K562 (cell line): ENCODE data around the gene PYGO2. TPM values are rescaled to one million over a fixed set of nuclear protein-coding genes. Genes with fewer than 3 reads are reported as not detected.

Experiments used
- ATF7 ChIP-seq: fragments of 450-650 bp; IDR thresholded peaks from 2 replicates; pipeline ENCODE4 v1.7.1; 2014; ENCODE audit warnings: mild to moderate bottlenecking, moderate library complexity
- EGR1 ChIP-seq: fragments of 450-650 bp; conservative IDR thresholded peaks from 2 replicates; pipeline ENCODE4 v1.6.1; 2017; ENCODE audit warnings: mild to moderate bottlenecking
- EP300 ChIP-seq: IDR thresholded peaks from 2 replicates; pipeline ENCODE4 v1.6.1; 2012; ENCODE audit warnings: low read length, improper control_type of control experiment
- ETV1 ChIP-seq: fragments of 450-650 bp; conservative IDR thresholded peaks from 2 replicates; pipeline ENCODE4 v1.6.1; 2016; ENCODE audit warnings: missing genetic modification characterization, control low read depth, low read depth, missing compliant biosample characterization
- ETV6 ChIP-seq, 3 experiments: fragments of 150-350 bp in 1 of 3; sonication (generic) in 1 of 3; formaldehyde crosslinking in 1 of 3; IDR thresholded peaks; 2 replicates each; pipeline versions ENCODE4 v1.6.1 to v1.8.0; 2014 to 2022; ENCODE audit warnings: borderline replicate concordance in 2 of 3, low read depth in 2 of 3, antibody characterized with exemption in 1 of 3, low read length in 1 of 3, mild to moderate bottlenecking in 1 of 3, missing genetic modification reagents in 1 of 3
- MAFK ChIP-seq: IDR thresholded peaks from 2 replicates; pipeline ENCODE4 v1.6.1; 2011; ENCODE audit warnings: low read length, improper control_type of control experiment
- MAZ ChIP-seq, 2 experiments: fragments of 450-650 bp in 1 of 2; sonication (generic) in 1 of 2; formaldehyde crosslinking; IDR thresholded peaks in 1 of 2; conservative IDR thresholded peaks in 1 of 2; 2 replicates each; pipeline versions ENCODE4 v1.4.0 to v1.5.0; 2020; ENCODE audit warnings: mild to moderate bottlenecking in 1 of 2, missing genetic modification reagents in 1 of 2
- PML ChIP-seq: IDR thresholded peaks from 2 replicates; pipeline ENCODE4 v1.6.1; 2012; ENCODE audit warnings: low read length, inconsistent platforms
- POLR2AphosphoS5 ChIP-seq: IDR thresholded peaks from 2 replicates; pipeline ENCODE4 v1.6.1; 2011; ENCODE audit warnings: mild to moderate bottlenecking, low read depth, low read length, moderate library complexity; ENCODE audit not compliant: control insufficient read depth, insufficient read depth
- RBM14 ChIP-seq: fragments of 200-400 bp; formaldehyde crosslinking; IDR thresholded peaks from 2 replicates; pipeline ENCODE4 v1.6.1; 2018; ENCODE audit warnings: low read depth, mild to moderate bottlenecking, low read length, moderate library complexity, borderline replicate concordance; ENCODE audit not compliant: insufficient read depth
- SP2 ChIP-seq: IDR thresholded peaks from 2 replicates; pipeline ENCODE4 v1.6.1; 2011; ENCODE audit warnings: mild to moderate bottlenecking, low read depth, low read length, moderate library complexity; ENCODE audit not compliant: poor library complexity, severe bottlenecking; ENCODE audit errors: extremely low read depth
- TEAD1 ChIP-seq, 2 experiments: fragments of 450-650 bp in 1 of 2; sonication (generic) in 1 of 2; formaldehyde crosslinking; IDR thresholded peaks; 2 replicates each; pipeline versions ENCODE4 v1.4.0 to v1.8.0; 2020 to 2022; ENCODE audit warnings: mild to moderate bottlenecking in 2 of 2, missing genetic modification reagents in 1 of 2
- ZFP30 ChIP-seq: fragments of 250-450 bp; sonication (Bioruptor Pico); IDR thresholded peaks from 2 replicates; pipeline ENCODE4 v1.8.0; 2022; ENCODE audit warnings: moderate library complexity, mild to moderate bottlenecking, inconsistent platforms, borderline replicate concordance
- ZNF174 ChIP-seq: fragments of 250-450 bp; sonication (Bioruptor Pico); IDR thresholded peaks from 2 replicates; pipeline ENCODE4 v1.4.0; 2020; ENCODE audit warnings: mild to moderate bottlenecking
- ZNF77 ChIP-seq: fragments of 250-450 bp; sonication (Bioruptor Pico); IDR thresholded peaks from 2 replicates; pipeline ENCODE4 v1.5.0; 2020
- polyA plus RNA-seq, 8 experiments: library from polyadenylated mRNA; depleted of rRNA in 4 of 8; stranded (reverse) in 5 of 8; unstranded in 3 of 8; fragments of >200 nt; fragmentation: Nextera tagmentation in 2 of 8; fragmentation: Illumina TruSeq in 1 of 8; extraction: Ambion mirVana in 2 of 8; extraction: Trizol in 1 of 8; gene quantifications; 2 replicates each; pipeline versions ENCODE4 v1.2.1 to v1.2.3, GENCODE V29; 2011 to 2014; ENCODE audit warnings: inconsistent platforms in 1 of 8, missing spikeins in 1 of 8
- total RNA-seq, 7 experiments: library from RNA; depleted of rRNA in 6 of 7; stranded (reverse); fragments of >200 nt in 6 of 7; fragmentation: Illumina TruSeq in 2 of 7; extraction: Trizol in 2 of 7; gene quantifications; 2 replicates each; pipeline versions ENCODE4 v1.2.1 to v1.2.3, GENCODE V29; 2011 to 2021; ENCODE audit warnings: low replicate concordance in 1 of 7
- TF ChIP-seq, protein P1 (sequence below): fragments of 450-650 bp; IDR thresholded peaks from 2 replicates; pipeline ENCODE4 v1.6.1; 2016; ENCODE audit warnings: antibody characterized with exemption
- TF ChIP-seq, protein P2 (sequence below), 2 experiments: IDR thresholded peaks; 2 replicates each; pipeline ENCODE4 v1.6.1; 2011; ENCODE audit warnings: borderline replicate concordance in 1 of 2, control low read depth in 1 of 2, low read depth in 1 of 2, low read length in 1 of 2, mild to moderate bottlenecking in 1 of 2, mixed read lengths in 1 of 2, moderate library complexity in 1 of 2; ENCODE audit not compliant: insufficient read depth in 1 of 2, insufficient read length in 1 of 2, poor library complexity in 1 of 2, severe bottlenecking in 1 of 2; ENCODE audit errors: extremely low read depth in 1 of 2
- TF ChIP-seq, protein P3 (sequence below): fragments of 450-650 bp; IDR thresholded peaks from 2 replicates; pipeline ENCODE4 v1.6.1; 2016

The PYGO2 gene
- total and polyA plus RNA-seq, 9 of the 15 experiments (the other 6 are each of a cell fraction or from before 2014, with no cell fraction given): 8.3 to 36.2 (median 18.2) TPM

DNA sequence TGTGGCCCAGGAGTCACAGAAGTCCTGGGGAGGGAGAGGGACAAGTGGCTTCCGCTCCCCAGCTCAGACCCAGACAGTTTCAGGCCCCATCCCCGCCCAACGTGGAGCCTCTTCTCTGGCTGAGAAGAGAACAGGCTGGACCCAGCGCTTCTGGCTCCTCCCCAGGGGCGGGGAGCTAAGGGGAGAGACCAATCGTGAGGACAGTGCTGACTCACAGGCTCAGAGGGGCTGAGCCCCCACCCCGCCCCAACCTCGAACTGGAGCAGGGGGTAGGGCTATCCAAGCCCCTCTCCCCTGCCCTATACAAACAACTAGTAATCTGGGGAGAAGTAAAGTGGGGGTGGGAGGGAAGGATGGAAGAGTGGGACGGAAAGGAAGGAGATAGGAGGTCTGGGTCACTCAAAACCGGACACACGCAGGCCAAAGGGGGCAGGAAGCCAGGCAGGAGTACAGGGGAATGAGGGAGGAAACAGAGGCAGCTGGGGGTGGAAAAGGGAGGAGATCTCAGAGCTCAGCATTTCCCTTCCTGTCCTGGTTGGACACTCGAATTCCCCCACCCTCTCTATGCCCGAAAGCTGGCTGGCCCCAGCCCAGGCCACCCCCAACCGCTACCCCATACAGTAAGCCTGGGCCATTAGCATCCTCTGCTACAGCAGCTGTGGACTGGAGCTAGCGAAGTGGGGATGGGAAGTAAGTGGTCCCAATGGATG, 9.2 kb upstream of the PYGO2 start, which contains the start of gene SHC1 (continued):
- TF ChIP-seq, protein P1, sequence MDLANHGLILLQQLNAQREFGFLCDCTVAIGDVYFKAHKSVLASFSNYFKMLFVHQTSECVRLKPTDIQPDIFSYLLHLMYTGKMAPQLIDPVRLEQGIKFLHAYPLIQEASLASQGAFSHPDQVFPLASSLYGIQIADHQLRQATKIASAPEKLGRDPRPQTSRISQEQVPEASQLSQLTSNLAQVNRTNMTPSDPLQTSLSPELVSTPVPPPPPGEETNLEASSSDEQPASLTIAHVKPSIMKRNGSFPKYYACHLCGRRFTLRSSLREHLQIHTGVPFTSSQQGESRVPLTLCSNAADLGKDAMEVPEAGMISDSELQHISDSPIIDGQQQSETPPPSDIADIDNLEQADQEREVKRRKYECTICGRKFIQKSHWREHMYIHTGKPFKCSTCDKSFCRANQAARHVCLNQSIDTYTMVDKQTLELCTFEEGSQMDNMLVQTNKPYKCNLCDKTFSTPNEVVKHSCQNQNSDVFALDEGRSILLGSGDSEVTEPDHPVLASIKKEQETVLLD: peak; percentile 78
- TF ChIP-seq PML (peak; percentile 26; the same call in 1 of the 2 replicates), MAZ (CRISPR knock-in tag; conservative IDR thresholded peaks at IDR 0.05 in 1 of 2, IDR thresholded peaks at IDR 0.05 in 1 of 2) (peak; percentile 83 to 85), ETV1 (tag) (0 out of 2 replicates have a peak, but pooled peaks have one; percentile 18), TEAD1 (CRISPR knock-in tag; IDR thresholded peaks at IDR 0.05) (0 out of 4 replicates have a peak, but pooled peaks of 1 of the 2 experiments have one; percentile 35), ETV6 (IDR thresholded peaks at IDR 0.05; ENCODE audit: borderline replicate concordance in 1 of 2, low read depth in 2 of 2, low read length in 1 of 2) (no peak), ETV6 (CRISPR knock-in tag; IDR thresholded peaks at IDR 0.05; ENCODE audit: borderline replicate concordance) (no peak), SP2 (no peak), ZNF174 (CRISPR knock-in tag) (no peak), RBM14 (no peak), ZFP30 (CRISPR knock-in tag) (no peak), ZNF77 (no peak), MAFK (peak; percentile 62), ATF7 (peak; percentile 50), POLR2AphosphoS5 (peak; percentile 71), EP300 (peak; percentile 19; the same call in 1 of the 2 replicates), EGR1 (peak; percentile 36; the same call in 1 of the 2 replicates)
- TF ChIP-seq, protein P2, sequence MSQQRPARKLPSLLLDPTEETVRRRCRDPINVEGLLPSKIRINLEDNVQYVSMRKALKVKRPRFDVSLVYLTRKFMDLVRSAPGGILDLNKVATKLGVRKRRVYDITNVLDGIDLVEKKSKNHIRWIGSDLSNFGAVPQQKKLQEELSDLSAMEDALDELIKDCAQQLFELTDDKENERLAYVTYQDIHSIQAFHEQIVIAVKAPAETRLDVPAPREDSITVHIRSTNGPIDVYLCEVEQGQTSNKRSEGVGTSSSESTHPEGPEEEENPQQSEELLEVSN (IDR thresholded peaks at IDR 0.05; ENCODE audit: borderline replicate concordance in 1 of 2, extremely low read depth in 1 of 2, insufficient read depth in 1 of 2, insufficient read length in 1 of 2, low read depth in 1 of 2, low read length in 1 of 2, poor library complexity in 1 of 2, severe bottlenecking in 1 of 2): peak in 1 of 2 experiments; percentile 5
- TF ChIP-seq, protein P3, sequence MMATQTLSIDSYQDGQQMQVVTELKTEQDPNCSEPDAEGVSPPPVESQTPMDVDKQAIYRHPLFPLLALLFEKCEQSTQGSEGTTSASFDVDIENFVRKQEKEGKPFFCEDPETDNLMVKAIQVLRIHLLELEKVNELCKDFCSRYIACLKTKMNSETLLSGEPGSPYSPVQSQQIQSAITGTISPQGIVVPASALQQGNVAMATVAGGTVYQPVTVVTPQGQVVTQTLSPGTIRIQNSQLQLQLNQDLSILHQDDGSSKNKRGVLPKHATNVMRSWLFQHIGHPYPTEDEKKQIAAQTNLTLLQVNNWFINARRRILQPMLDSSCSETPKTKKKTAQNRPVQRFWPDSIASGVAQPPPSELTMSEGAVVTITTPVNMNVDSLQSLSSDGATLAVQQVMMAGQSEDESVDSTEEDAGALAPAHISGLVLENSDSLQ: peak; percentile 30; the same call in 1 of the 2 replicates
